MM.1S (cell line): ENCODE results near the gene MGAT5.

ENCODE experiments used
- CTCF ChIP-seq: fragments of 300-600 bp; sonication (generic); IDR thresholded peaks from 2 replicates; pipeline ENCODE4 v1.5.1; 2016; ENCODE audit warnings: antibody characterized with exemption, low read length, mixed read lengths
- EZH2 ChIP-seq: fragments of 300-600 bp; sonication (generic); optimal IDR thresholded peaks from 2 replicates; pipeline ENCODE3; 2017; ENCODE audit warnings: low read depth, mild to moderate bottlenecking, antibody characterized with exemption, low read length, mixed read lengths

DNA sequence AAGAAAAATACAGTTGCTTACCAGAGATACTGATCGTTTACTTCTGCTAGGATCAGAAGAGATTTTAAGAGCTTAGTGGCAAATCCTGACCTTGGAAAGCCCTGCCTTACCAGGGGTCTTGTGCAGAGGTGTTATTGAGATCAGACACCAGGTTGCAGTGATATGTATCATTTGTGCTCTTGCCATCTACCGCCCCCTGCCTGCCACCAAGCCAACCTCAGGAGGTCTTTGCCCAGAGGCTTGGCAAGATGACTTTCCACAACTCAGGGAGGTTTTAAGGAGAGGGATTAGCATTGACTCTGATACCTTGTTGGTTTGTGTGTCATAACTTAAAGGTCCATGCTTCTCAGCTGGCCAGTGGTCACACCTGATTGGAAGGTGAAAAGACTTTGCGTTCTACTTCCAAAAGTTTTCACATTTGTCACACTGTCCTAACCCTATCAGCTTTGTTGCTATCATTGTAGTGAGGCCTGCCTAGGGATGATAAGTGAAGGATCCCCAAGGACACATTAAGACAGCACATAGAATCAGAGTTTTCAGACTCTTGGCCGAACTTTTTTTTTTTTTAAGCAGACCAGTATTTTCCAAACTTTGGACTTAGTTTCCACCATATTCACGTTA, 46.2 kb upstream of the MGAT5 start:
- TF ChIP-seq CTCF = peak; percentile 84
- no peak for TF ChIP-seq EZH2
